BJ (cell line): ENCODE measurements around the gene PNKP. TPM values are rescaled to one million over a fixed set of nuclear protein-coding genes. Genes with fewer than 3 reads are reported as not detected.

Experiments
- CTCF ChIA-PET: fragments of 350-600 bp; formaldehyde crosslinking; extraction: SDS; loops from one replicate; lab custom pipeline; 2021; ENCODE audit warnings: antibody characterized with exemption, inconsistent platforms; lab: Yijun Ruan, JAX
- POLR2A ChIA-PET: fragments of 300-600 bp; sonication (Branson Sonifier 250); formaldehyde crosslinking; extraction: SDS; loops from one replicate; lab custom pipeline; 2021; ENCODE audit warnings: antibody characterized with exemption; lab: Charles Lee
- DNase-seq: peaks from one replicate; pipeline ENCODE4 v3.0.0-alpha.2; 2011; ENCODE audit warnings: low read depth
- H3K27me3 ChIP-seq: 2 replicates; pipeline ENCODE4 v1.6.0; 2011; ENCODE audit warnings: low read length; ENCODE audit not compliant: control insufficient read depth, insufficient read depth
- H3K36me3 ChIP-seq: 2 replicates; pipeline ENCODE4 v1.5.1; 2011; ENCODE audit warnings: low read length; ENCODE audit not compliant: control insufficient read depth, insufficient read depth
- H3K4me3 ChIP-seq: 2 replicates; pipeline ENCODE4 v1.5.1; 2011; ENCODE audit warnings: low read depth, mild to moderate bottlenecking, control low read depth, low read length
- CTCF ChIP-seq: IDR thresholded peaks from 2 replicates; pipeline ENCODE4 v1.5.1; 2011; ENCODE audit warnings: low read depth, mild to moderate bottlenecking, control low read depth, inconsistent platforms, low read length, moderate library complexity; ENCODE audit not compliant: insufficient read depth
- polyA plus RNA-seq: library from polyadenylated mRNA; depleted of rRNA; stranded (reverse); fragments of >200 nt; gene quantifications from 2 replicates; pipeline ENCODE4 v1.2.3, GENCODE V29; 2011

Gene PNKP
- polyA plus RNA-seq, 1 experiment, result 28.9 TPM

GRCh38 chr19:49859682-49860335 lies 7.6 kb downstream of the PNKP start:
- DNase-seq, result no peak
- POLR2A ChIA-PET, result no interaction called here
- no peak for TF ChIP-seq CTCF
- CTCF ChIA-PET, result no interaction called here
- no peaks in the 10 kb centered on the region for H3K27me3 ChIP-seq
- no peak overlapping the region for H3K4me3 ChIP-seq
- H3K36me3 ChIP-seq, result peaks cover 60% of the 10 kb centered on the region

GRCh38 chr19:49858088-49858985 lies 9.0 kb downstream of the PNKP start:
- Histone ChIP-seq H3K4me3 (no peak overlapping the region), H3K36me3 (peaks cover 55% of the 10 kb centered on the region), H3K27me3 (no peaks in the 10 kb centered on the region)
- no peak for TF ChIP-seq CTCF
- DNase-seq, result no peak
- POLR2A ChIA-PET, result no interaction called here
- CTCF ChIA-PET, result no interaction called here

GRCh38 chr19:49857838-49858087 lies 9.6 kb downstream of the PNKP start:
- no peak for TF ChIP-seq CTCF
- ChIA-PET POLR2A (no interaction called here), CTCF (no interaction called here)
- Histone ChIP-seq H3K36me3 (peaks cover 51% of the 10 kb centered on the region), H3K27me3 (no peaks in the 10 kb centered on the region), H3K4me3 (no peak overlapping the region)
- DNase-seq, result no peak

GRCh38 chr19:49857061-49857837 lies 10.1 kb downstream of the PNKP start:
- CTCF ChIA-PET, result no interaction called here

More at GRCh38 chr19:49857061-49857837, 10.1 kb downstream of the PNKP start:
- Histone ChIP-seq H3K27me3 (no peaks in the 10 kb centered on the region), H3K4me3 (no peak overlapping the region), H3K36me3 (peaks cover 51% of the 10 kb centered on the region)
- DNase-seq, result no peak
- no peak for TF ChIP-seq CTCF
- POLR2A ChIA-PET, result no interaction called here
